ENCODE measurements around the gene RBMS3.

Gene RBMS3

DNA sequence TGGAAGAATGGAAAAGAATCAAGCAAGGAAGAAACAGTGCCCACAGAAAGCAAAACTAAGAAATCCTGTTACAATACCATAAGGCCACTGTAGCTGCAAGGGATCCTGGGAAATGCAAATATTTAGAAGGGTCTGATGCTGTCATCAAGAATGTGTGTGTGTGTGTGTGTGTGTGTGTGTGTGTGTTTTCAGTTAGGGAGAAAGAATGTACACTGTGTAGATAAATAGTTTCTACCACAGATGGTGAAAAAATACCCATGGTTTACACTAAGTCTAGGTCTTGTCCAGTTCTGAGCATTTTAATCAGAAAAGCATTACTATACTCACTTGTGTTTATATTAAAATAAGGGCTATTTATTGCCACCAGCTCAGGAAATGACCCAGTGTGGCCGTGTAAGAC lies 355.0 kb downstream of the RBMS3 start:
- TF ChIP-seq, protein P1, sequence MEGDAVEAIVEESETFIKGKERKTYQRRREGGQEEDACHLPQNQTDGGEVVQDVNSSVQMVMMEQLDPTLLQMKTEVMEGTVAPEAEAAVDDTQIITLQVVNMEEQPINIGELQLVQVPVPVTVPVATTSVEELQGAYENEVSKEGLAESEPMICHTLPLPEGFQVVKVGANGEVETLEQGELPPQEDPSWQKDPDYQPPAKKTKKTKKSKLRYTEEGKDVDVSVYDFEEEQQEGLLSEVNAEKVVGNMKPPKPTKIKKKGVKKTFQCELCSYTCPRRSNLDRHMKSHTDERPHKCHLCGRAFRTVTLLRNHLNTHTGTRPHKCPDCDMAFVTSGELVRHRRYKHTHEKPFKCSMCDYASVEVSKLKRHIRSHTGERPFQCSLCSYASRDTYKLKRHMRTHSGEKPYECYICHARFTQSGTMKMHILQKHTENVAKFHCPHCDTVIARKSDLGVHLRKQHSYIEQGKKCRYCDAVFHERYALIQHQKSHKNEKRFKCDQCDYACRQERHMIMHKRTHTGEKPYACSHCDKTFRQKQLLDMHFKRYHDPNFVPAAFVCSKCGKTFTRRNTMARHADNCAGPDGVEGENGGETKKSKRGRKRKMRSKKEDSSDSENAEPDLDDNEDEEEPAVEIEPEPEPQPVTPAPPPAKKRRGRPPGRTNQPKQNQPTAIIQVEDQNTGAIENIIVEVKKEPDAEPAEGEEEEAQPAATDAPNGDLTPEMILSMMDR (IDR thresholded peaks at IDR 0.05), result no peak

DNA sequence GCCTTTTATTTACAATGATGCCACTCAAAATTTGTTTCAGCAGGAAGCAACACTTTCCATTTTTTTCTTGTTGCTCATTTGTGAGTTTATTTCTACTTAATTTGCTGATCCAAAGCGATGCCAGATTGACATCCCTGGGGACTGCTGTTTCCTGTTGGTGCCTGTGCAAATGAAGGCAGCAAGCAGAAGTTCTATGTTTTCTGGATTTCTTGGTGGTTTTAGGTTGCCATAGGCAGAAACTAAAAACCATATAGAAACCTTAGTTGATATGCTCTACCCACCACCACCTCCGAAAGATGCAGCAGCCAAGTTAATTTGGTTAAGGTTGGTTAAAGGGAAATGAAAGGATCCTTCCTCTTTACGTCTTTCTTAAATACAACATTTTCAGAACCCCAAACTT lies 356.2 kb downstream of the RBMS3 start:
- TF ChIP-seq, protein P1 (IDR thresholded peaks at IDR 0.05), result no peak

DNA sequence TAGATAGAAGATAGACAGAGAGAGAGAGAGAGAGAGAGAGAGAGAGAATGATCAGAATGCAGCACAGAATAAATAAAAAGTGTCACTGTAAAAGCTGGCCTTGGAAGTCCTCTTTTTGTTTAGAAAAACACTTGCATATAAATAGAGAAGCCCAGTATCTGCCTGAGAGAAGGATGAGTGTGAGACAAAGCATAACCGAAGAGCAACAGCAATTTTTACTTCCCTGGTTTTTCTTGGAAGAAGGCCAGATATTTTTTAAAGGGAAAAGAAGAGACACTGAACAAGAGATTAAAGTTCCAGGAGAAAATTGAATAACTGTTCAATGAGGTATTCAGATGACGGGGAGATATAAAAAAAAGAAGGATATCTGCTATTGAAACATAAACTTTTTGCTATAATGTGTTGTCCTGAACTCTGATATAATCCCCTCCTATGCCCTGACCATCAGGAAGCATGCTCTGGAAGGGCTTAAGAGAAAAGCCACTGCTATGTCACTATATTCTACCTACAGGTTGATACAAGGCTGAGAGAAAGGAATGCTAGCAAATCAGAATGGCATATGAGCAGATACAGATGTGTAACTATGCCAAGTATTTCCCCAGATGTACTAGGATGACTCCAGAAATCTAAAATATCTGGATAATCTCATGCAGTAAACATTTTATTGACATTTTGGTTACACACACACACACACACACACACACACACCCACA lies 358.9 kb downstream of the RBMS3 start:
- TF ChIP-seq, protein P1 (IDR thresholded peaks at IDR 0.05), result no peak

DNA sequence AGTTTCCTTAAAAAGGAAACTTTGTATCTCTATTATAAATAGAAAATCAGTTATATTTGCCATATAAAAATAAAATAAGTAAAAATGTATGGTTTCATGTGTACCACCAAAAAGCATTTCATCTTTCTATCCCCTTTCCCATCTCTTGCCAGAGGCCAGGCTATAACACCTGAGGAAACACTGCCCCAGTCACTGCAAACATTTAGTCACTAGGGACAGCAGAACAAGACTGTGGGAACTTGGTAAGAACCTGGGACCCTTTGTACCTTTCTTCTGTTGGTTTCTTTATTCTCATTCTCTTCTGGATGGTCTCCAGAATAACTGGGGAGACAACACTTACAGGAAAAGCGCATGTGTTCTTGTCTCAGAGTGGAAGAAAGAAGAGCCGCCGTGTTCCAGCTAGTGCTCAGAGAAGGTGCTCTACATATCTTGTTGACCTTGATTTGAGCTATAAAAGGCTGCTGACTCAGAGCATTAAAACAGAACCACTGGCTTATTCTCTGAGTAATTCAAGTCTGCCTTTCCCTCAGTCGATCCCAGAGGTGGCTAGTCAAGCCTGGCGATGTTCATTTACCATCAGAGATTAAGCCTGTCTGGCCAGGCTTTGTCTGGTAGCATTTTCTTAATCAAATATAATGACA lies 361.6 kb downstream of the RBMS3 start:
- TF ChIP-seq, protein P1 (IDR thresholded peaks at IDR 0.05), result no peak

DNA sequence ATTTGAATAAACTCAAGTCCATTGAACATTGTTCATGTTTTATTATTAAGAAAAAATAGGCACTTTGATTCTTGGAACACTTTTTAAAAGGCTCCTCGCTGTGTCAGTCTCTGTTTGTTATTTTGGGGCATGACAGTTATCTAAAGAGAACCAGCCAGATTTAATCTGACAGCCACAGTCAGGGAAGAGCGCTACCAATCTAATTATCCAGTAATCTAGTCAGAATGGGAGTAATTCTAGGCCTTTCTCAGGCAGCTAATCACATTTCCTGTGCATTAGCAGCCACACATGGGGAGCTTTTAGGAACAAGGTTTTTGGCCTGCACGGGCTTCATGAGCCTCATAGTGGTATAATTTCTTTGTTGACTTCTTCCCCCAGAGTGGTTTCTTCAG lies 362.2 kb downstream of the RBMS3 start:
- TF ChIP-seq, protein P1 (IDR thresholded peaks at IDR 0.05), result no peak

DNA sequence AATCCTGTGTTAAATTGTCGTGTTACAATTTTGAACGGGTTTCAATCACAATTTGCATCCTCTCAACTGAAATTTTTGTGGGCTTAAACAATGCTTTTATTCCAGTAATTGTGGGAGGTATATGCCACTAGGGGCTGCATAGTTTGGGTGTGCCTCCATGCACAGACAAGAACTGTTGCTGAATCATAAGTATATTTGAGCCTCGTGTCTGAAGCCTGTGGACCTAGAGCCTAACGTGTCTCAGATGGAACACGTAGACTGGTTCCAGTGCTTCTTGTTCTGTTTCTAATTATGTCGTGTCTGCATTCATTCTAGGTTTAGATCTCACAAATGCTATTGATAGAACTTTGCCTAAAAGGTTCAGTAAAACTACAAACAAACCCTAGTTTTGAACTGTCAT lies 363.4 kb downstream of the RBMS3 start:
- TF ChIP-seq, protein P1 (IDR thresholded peaks at IDR 0.05), result no peak

DNA sequence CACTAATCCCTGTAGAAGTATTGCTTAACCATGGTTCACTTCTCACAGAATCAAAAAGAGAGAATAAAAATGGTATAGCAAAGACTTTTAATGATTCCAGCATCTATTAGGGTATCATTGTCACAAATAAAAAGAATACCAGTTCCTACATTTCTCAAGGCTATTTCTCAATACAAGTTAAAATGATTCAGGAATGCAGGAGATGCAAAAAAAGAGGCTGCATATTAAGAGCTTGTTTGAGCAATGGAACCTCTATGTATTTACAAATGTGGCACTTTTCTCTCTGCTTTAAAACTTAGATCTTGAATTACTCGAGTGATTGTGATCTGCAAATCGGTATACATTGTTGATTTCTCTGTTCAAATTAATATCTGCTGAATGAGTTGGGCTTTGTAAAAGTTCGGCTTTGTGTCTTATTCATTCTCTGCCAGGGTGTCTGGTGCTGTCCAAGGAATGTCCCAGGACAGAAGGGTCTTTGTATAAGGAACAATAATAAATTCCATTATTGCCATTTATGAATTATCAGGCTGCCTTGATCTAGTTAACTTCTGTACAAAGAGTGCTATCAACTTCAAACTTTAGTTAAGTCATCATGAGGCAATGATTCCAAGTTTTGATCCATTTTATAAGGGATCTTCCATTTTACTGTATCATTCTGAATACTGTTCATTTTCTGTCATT lies 364.2 kb downstream of the RBMS3 start:
- TF ChIP-seq, protein P1 (IDR thresholded peaks at IDR 0.05), result no peak

All from LNCAP (cell line).